Activated CD8-positive, alpha-beta memory T cell treated with anti-CD3 and anti-CD28 coated beads, Interleukin-2, amount 50 U/mL, for 4 hours (primary cell): ENCODE measurements around the gene BEND6.
"Not testable (repeated sequence)": the region's sequence is repeated elsewhere in the genome, so short reads cannot be mapped to it uniquely, and the experiment has no call there.

Source experiments
- DNase-seq: peaks from one replicate; pipeline ENCODE4 v3.0.0-alpha.2; 2020

The BEND6 gene

DNA sequence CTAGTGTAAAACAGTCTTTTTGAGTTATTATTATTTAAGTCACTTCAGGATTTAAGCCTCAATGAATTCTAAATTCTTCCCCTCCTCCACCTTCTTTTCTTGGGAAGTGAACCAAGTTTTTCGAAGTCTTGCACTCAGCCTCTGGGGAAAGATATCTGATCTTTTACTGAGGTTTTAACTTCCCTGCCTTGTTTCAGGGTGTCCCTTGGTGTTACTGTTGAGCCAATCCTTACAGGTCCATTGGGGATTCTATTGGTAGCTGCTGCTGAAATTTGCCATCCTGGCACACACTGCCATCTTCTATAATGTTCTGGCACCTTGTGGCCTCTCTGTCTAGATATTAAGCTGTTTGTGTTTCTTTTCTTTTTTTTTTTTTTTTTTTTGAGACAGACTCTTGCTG lies 31.7 kb downstream of the BEND6 start:
- no peak for DNase-seq

DNA sequence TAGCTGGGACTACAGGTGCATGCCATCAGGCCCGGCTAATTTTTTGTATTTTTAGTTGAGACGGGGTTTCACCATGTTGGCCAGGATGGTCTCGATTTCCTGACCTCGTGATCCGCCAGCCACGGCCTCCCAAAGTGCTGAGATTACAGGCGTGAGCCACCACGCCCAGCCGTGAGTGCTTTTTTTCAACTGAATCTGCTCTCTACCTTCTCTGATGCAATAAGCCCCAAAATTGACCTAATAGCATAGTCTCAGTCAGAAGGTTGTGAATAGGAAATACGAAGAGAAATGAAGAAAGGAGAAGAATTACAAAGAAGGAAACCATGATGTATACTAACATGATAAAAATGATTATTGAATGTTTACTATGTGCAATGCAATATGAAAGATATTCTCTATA lies 33.2 kb downstream of the BEND6 start:
- DNase-seq, result no peak

DNA sequence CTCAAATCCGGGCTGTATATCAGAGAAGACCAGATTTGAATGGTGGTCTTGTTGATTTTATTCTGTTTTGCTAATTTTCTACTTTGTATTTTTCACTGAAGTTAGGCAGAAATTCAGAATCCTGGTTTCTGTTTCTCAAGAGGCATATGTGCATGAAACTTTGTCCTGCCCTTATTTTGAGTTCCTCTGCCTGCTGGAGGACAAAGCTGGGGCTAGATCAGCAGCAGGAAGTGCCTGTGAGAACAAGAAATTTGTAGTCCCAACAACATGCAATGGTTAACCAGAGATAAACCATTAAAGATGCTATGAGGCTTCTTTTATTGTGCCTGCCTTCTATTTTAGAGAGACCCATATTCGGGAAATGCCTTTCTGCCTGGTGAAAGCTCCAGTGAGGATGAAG lies 37.1 kb downstream of the BEND6 start:
- DNase-seq, result no peak

DNA sequence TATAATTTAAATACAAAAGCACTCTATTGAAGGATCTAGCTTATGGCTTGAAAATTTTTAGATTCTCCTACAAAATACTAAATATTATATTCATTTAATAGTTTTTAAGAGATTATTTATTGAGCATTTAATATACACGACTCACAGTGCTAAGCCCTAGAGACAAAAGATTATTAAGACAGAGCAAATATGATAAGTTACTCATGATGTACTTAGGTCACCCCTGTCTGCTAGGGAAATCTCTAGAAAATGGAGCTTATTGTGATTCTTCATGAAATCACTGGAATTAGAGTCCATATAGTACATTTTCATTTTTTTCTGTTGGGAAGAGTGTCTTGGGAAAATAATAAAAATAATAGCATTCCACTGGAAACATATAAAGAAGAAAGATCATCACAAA lies 37.8 kb downstream of the BEND6 start:
- DNase-seq, result no peak

DNA sequence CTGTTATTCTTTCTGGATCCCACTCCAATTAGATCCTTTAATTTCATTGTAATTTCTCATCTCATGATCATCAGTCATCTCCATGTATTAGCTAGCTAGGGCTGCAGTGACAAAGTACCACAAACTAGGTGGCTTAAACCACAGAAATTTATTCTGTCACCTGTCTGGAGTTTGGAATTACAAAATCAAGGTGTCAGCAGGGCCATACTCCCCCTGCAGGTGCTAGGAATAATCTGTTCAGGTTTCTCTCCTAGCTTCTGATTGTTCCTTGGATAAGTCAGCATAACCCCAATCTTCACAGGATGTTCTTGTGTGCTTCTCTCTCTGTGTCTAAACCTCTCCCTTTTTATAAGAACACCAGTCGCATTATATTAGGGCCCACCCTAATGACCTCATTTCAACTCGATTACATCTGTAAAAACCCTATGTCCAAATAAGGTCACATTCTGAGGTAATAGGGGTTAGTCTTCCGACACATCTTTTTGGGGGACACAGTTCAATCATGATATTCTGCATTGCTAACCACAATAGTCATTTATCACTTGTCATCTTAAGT lies 40.5 kb downstream of the BEND6 start:
- no peak for DNase-seq

DNA sequence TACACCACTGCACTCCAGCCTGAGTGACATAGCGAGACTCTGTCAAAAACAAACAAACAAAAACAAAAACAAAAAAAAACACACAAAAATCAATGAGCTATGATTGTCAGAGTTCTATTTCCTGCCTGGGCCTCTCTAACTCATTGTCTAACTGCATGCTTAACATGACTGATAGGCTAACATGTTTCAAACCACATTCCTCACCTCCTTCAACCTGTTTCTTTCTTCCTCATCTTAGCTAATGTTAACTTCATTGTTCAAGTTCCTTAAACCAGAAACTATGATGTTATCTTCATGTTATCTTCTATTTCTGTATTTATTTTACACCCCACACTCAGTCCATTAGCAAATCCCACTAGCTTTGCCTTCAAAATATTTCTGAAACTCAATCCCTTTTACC lies 41.5 kb downstream of the BEND6 start:
- DNase-seq, result no peak

DNA sequence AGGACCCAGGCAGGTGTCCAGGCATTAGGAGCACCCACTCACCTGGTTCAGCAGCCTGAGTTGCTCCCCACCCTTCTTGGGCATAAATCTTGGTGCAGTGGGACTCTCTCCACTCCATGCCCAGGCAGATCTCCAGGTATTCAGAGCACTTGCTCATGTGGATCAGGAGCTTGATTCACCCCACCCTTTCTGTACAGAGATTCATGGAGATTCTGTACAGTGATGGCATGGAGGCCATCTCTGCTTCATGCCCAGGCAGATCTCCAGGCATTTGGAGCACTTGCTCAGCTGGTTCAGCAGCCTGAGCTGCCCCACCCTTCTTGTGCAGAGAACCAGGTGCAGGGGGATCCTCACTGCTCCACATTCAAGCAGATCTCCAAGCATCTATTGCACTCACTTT lies 44.1 kb downstream of the BEND6 start:
- no peak for DNase-seq

DNA sequence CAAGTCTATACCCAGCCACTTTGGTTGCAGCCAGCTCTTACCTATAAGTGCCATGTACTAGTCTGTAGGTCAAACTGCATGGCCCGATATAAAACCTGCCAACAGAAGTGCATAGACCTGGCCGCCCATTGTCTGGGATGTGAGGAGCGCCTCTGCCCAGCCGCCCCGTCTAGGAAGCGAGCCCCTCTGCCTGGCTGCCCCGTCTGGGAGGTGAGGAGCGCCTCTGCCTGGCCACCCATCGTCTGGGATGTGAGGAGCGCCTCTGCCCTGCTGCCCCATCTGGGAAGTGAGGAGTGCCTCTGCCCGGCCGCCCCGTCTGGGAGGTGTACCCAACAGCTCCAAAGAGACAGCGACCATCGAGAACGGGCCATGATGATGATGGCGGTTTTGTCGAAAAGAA lies 44.8 kb downstream of the BEND6 start:
- not testable (repeated sequence) for DNase-seq

DNA sequence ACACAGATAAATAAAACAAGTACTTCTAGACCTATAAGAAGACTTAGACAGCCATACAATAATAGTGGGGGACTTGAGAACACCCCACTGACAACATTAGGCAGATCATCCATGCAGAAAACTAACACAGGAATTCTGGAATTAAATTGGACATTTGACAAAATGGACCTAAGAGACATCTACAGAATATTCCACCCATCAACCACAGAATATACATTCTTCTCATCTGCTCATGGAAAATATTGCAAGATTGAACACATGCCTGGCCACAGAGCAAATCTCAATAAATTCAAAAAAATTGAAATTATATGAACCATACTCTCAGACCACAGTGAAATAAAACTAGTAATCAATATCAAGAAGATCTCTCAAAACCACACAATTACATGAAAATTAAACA lies 47.3 kb downstream of the BEND6 start:
- no peak for DNase-seq

DNA sequence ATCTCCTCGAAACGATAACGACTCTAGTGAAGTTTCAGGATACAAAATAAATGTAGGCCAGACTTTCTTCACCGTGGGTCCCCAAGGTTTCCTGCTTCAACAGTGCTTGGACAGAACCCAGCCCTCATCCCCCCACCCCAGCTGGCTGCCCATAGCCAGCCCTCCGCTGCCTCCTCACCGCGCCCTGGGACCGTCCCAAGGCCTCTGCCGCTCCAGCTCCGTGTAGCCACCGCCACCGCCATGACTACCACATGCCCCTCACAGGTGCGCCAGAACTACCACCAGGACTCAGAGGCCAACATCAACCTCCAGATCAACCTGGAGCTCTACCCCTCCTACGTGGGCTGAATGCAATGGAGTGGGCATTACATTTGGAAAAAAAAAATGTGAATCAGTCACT lies 49.4 kb downstream of the BEND6 start:
- no peak for DNase-seq

DNA sequence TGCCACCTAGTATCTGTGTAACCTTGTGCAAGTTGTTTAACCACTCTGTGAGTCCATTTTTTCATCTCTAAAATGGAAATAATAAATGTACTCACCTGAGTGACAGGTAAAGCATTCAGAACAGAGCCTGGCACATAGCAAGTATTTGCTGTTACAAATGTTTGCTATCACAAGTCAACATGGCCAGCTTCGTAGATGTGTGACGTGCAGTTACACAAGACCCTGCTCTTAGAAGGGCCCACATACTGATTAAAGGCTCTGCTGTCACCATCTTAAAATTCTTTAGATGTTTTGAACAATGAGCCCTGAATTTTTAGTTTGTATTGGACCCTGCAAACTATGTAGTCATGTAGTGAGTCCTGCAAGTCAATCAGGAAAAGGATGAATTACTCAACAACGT lies 51.2 kb downstream of the BEND6 start:
- DNase-seq, result no peak

DNA sequence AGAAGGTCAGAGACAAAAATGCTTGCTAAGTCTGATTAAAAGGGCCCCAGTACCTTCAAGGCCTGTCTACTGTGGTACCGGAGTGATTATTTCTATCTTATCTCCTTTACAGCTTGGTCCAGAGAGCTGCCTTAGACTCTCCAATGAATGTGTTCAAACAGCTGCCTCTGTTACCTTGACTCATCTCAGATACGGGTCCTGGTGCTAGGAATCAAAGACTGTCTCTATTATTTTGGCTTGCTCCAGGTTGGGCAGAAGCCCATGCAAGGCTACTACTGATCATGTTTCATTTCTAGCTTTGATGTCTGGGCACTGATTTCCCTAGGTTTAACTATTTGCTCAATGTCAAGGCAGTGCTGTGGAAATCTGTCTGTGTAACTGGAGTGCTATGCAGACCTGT lies 53.2 kb downstream of the BEND6 start:
- DNase-seq, result not testable (repeated sequence)

DNA sequence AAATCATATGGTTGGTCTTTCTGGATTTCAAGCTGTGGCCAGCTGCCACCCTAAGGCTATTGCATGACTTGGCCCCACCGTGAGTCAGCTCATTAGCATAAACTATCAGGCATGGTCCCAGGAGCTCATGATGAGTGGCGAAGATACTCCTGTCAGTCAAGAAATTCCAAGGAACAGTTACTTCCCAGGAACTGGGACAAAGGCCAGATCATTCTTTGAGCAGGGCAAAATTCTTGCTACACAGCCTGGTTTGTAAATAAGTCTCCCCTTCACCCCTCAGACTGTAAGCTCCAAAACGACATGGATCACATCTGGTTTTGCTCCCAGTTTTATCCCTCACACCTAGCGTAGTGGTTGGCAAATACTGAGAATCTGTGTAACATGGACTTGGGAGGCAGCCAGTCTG lies 58.6 kb downstream of the BEND6 start:
- DNase-seq, result no peak

DNA sequence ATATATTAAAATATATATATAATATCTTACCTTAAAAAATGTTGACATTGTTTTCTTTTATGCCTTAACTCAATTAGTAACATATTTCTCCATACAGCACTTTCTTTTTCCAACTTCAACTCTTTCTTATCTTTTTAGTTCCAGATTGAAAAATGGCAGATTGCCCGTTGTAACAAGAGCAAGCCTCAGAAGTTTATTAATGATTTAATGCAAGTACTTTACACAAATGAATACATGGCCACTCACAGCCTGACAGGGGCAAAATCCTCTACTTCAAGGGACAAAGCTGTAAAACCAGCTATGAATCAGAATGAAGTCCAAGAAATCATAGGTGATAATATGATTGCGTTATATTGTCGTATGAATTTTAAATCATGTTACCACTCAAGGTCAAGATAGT lies 62.2 kb downstream of the BEND6 start:
- DNase-seq, result no peak

DNA sequence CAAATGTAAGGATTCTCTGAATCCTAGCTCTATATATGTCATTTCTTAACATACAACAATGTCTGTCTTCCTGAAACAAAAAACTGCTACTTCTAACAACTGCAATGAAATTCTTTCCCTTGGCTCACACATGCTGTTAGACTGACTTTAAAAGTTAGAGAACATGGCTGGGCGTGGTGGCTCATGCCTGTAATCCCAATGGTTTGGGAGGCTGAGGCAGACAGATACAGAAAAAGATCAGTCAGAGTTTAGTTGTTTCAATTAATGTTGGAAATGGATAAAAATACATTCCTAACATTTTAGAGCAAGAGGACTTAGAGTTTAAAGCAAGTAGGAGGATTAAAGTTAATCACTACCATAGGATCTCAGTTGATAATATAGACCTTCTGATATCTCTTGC lies 62.9 kb downstream of the BEND6 start:
- no peak for DNase-seq

DNA sequence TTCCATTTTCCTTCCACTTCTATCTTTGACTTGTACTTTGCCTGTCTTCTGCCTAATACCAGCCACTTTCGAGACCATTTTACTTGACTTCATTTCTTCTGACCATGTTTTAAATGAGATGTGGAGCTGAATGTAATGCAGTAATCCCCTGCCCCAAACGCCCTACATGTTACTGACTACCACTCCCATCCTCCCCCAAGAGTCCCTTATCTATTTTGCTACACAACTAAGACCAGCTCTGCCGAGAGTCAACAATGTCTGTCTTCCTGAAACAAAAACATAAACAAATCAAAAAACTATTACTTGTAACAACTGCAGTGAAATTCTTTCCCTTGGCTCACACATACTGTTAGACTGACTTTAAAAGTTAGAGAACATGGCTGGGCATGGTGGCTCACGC lies 64.5 kb downstream of the BEND6 start:
- no peak for DNase-seq

DNA sequence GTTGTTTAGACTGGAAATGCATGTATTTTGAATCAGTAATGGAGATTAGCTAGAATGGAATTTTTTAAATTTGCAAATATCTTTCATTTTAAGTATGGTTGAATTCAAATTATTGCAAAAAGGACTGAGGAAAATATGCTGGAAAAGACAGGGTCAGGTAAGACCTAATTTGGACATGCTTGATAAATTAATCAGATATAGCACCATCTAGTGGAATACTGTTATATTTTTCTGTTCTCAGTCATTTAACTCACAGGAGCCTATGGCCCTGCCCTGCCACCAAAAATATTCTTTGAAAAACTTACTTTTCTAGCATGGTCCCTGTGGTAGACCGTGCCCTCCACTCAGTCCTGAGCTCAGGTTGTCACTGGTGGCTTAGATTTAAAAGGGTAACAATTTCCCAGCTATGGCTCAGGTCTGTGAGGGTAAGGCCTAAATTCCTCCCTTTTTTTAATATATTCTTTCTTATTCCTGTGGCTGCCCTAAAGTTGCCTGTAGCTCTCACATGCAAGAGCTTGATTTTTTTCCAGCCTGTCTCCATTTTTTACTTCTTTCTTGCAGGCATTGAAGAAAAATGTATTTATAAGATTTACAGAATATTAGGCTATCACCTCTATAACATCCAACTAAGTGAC lies 66.3 kb downstream of the BEND6 start:
- DNase-seq, result no peak

DNA sequence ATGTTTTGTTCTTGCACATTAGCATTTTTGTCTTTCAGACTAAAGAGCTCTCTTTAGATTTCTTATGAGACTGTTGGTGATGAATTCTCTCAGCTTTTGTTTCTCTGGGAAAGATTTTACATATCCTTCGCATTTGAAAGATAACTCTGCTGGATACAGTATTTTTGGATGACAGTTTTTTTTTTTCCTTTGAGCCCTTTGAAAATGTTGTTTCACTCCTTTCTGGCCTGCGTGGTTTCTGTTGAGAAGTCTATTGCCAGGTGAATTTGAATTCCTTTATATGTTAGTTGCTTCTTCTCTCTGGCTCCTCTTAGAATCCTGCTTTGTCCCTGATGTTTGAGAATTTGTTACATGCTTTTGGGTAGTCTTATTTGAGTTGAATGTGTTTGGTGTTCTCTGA lies 69.4 kb downstream of the BEND6 start:
- DNase-seq, result no peak

DNA sequence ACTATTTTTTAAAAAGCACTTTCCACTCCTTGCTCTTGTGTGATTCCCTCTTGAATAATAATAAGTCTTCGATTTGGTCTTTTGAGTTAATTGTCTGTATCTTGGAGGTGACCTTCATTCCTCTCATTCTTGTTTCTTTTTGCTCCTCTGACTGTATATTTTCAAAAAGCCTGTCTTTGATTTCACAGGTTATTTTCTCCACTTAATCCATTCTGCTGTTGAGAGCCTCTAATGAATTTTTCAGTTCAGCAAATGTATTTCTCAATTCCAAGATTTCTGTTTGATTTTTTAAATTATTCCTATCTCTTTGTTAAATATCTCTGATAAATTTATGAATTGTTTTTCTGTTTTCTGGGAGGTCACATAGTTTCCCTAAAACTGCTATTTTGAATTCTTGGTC lies 69.9 kb downstream of the BEND6 start:
- no peak for DNase-seq

DNA sequence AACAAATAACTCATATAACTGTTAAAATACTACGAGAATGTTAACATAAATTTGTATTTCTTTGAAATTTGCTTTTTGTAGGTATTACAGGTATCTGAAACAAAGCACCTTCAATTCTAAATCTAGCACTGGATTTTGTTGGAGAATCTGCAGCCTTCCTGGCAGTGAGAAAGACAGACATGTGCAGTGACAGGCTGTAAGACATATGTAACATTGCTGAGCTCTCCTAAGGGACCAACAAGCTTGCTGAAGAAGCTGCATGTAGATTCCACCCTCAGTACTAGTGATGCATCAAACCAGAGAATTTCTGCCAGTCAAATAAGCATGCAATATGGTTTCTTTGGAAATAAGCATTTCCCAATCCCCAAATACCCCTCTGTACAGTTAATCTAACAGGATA lies 71.1 kb downstream of the BEND6 start:
- DNase-seq, result no peak

DNA sequence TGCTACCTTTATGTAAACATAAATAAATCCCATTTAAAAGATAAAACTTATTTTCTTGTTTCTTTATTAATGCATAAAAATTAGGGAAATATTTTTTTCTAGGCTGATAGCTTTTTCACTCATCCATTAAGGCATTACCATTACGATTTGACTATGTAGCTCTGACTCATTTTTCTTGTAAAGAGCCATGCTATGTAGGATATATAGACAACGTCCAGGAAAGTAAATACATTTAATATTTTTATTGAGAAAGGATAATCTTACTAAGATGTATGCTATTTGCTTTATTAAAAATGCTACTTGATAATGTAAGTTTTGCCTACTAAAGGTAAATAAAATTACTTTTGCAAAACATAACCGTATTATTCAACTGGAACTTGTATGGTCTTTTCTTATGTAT lies 72.4 kb downstream of the BEND6 start:
- DNase-seq, result no peak

DNA sequence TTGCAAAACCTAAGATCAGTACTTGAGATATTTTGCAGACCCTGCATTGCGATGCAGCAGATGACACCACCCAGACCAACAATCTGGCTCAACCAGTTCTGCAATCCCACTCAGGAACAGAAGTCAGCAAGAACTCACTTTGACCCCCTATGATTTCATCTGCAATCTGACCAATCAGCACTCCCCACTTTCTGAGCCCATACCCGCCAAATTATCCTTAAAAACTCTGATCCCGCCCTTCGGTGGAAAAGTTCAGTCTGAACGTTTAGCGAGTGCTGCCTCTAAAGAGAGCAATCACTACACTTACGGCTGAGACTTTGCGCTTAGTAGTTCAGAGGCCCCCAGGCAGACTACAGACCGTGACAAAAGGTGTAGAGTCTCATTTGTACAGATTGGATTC lies 74.3 kb downstream of the BEND6 start:
- DNase-seq, result no peak

DNA sequence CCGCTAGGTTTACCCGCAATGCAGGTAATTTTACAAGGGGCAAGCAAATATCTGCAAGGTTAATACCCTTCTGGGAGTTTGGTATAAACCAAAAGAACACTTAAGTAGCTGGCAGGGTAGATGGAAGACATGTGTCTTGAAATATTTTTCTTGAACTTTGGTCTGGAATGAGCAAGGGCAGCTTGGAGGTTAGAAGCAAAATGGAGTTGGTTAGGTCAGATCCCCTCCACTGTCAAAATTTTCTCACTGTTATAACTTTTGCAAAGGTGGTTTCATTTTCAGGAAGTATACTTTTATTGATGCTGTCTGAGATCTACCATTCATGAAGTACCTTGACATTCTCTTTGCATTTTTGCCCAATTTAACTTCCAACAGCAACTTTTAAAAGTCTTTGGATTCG lies 78.3 kb downstream of the BEND6 start:
- DNase-seq, result no peak

DNA sequence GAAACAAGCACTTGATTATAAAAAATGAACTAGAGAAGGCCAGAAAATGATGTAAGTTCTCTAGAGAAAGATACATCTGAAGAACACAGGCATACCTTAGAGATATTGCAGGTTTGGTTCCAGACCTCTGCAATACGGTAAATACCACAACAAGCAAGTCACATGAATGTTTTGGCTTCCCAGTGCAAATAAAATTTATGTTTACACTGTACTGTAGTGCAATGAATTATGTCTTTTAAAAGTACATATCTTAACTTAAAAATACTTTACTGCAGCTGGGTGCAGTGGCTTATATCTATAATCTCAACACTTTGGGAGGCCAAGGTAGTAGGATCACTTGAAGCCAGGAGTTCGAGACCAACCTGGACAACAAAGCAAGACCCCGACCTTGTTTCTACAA lies 80.6 kb downstream of the BEND6 start:
- DNase-seq, result no peak

DNA sequence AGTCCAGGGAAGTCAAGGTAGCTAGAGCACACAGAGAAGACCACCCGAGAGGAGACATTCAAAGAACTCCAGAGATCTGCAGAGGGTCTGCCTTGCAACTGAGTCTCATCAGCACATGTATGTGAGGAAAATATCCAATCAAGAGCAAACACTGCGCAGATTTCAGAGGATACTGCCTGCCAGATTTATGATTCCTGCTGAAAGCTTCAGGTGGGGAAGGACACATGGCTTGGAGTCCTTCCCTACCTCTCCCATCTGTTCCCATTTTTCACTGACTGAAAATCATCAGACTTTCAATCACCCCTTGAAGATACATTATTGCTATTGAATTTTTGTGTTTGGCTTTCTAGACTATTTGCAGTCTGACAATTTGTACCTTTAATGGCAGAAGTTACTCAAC lies 84.0 kb downstream of the BEND6 start:
- no peak for DNase-seq

DNA sequence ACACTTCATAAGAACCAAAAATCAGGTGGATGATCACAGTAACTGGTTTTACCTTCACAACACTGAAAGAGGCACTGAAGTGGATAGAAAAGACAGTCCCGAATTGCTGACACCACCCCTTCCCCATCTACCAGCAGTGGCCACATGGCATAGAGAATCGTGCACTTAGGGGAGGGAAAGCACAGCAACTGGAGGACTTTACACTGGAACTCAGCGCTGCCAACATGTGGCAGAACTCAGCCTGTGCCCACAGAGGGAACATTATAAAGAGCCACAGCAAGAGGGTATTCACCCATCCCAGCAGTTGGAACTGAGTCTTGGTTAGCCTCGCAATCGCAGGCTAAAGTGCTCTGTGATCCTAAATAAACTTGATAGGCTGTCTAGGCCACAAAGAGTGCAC lies 85.1 kb downstream of the BEND6 start:
- no peak for DNase-seq
